ENCODE measurements around the gene AIFM2.
"Not testable (repeated sequence)": the region's sequence is repeated elsewhere in the genome, so short reads cannot be mapped to it uniquely, and the experiment has no call there.

DNA sequence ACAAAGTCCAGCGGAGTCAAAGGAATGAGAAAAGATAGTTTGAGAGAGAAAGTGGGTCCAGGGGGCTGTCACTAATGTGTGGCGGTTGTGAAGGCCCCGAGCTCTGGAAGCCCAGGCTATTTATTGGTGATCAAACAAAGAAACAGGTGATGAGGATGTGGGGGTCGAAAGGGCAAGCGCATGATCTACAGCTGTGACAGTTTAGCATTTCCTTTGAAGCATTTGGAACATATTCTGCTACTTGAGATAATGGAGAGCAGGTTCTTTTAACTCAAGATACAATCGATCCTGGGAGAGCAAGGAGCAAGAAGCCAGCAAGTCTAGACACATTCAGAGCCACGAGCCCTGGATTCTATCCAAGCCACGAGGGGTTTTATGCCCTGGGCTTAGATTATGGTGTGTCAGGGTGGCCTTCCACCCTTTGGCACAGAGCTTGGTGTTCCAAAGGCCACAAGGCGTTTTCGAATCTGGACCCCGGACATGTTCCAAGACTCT is 31.5 kb downstream of the AIFM2 start:
- TF ChIP-seq, protein P1, sequence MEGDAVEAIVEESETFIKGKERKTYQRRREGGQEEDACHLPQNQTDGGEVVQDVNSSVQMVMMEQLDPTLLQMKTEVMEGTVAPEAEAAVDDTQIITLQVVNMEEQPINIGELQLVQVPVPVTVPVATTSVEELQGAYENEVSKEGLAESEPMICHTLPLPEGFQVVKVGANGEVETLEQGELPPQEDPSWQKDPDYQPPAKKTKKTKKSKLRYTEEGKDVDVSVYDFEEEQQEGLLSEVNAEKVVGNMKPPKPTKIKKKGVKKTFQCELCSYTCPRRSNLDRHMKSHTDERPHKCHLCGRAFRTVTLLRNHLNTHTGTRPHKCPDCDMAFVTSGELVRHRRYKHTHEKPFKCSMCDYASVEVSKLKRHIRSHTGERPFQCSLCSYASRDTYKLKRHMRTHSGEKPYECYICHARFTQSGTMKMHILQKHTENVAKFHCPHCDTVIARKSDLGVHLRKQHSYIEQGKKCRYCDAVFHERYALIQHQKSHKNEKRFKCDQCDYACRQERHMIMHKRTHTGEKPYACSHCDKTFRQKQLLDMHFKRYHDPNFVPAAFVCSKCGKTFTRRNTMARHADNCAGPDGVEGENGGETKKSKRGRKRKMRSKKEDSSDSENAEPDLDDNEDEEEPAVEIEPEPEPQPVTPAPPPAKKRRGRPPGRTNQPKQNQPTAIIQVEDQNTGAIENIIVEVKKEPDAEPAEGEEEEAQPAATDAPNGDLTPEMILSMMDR (IDR thresholded peaks at IDR 0.05; ENCODE audit: borderline replicate concordance, extremely low read depth, low read length, poor library complexity, severe bottlenecking), result not testable (repeated sequence)
- TF ChIP-seq EZH2 (IDR thresholded peaks at IDR 0.05; ENCODE audit: borderline replicate concordance, low read depth, low read length, severe bottlenecking), result not testable (repeated sequence)

Data from DND-41 (cell line).